ENCODE data around the gene CTIF. TPM values are rescaled to one million over a fixed set of nuclear protein-coding genes. Genes with fewer than 3 reads are reported as not detected.

CTIF gene
- polyA plus RNA-seq, 3 donors, result 0.38 to 8.7 (median 1.2) TPM

- intact Hi-C loops (cut with micrococcal nuclease), result no loop called here
- no peak for TF ChIP-seq CTCF (IDR thresholded peaks at IDR 0.05)
- Histone ChIP-seq H4K20me1 (ENCODE audit: insufficient read depth, low read length) (no peaks in the 10 kb centered on the region), H3K79me2 (ENCODE audit: insufficient read depth, low read length) (no peaks in the 10 kb centered on the region), H3K36me3 (replicated peaks in 1 of 2; ENCODE audit: control insufficient read depth in 1 of 2, insufficient read depth in 2 of 2, low read length in 2 of 2) (no peaks in the 10 kb centered on the region), H3K4me3 (replicated peaks in 1 of 3; ENCODE audit: low read depth in 2 of 3, low read length in 3 of 3) (no peak overlapping the region), H3K4me1 (ENCODE audit: control insufficient read depth in 1 of 2, insufficient read depth in 2 of 2, low read length in 2 of 2) (peaks cover 34 to 53% of the 10 kb centered on the region in 2 donors), H3K27ac (ENCODE audit: low read depth in 1 of 2, low read length in 2 of 2) (no peak overlapping the region), H3K4me2 (replicated peaks; ENCODE audit: extremely low read depth, low read length, poor library complexity, severe bottlenecking) (no peak overlapping the region), H3K9ac (ENCODE audit: insufficient read depth, low read length, poor library complexity, severe bottlenecking) (no peak overlapping the region), H2AFZ (ENCODE audit: insufficient read depth, low read depth, low read length, poor library complexity, severe bottlenecking) (no peak overlapping the region), H3K27me3 (ENCODE audit: control insufficient read depth in 2 of 2, insufficient read depth in 2 of 2, low read length in 2 of 2) (no peaks in the 10 kb centered on the region), H3K9me3 (replicated peaks in 1 of 2; ENCODE audit: control insufficient read depth in 1 of 2, insufficient read depth in 1 of 2, low read length in 2 of 2) (no peaks in the 10 kb centered on the region)
- Mint-ChIP-seq H3K4me1 (peaks cover 65% of the 10 kb centered on the region), H3K27ac (peak overlapping the region in 2 of 7 donors; percentile 48 to 60), H3K27me3 (ENCODE audit: low read depth in 3 of 3) (no peaks in the 10 kb centered on the region), H3K9me3 (peaks cover 0 to 5% (median 1%) of the 10 kb centered on the region in 7 donors), H3K36me3 (peaks cover 7 to 20% of the 10 kb centered on the region in 2 donors), H3K4me3 (no peak overlapping the region)
- WGBS (ENCODE audit: insufficient coverage), result 91% methylated on average over 13 of the region's 19 CpGs
- no peak for DNase-seq
Observed at GRCh38 chr18:48842259-48843061, 303.6 kb downstream of the CTIF start.

DNA sequence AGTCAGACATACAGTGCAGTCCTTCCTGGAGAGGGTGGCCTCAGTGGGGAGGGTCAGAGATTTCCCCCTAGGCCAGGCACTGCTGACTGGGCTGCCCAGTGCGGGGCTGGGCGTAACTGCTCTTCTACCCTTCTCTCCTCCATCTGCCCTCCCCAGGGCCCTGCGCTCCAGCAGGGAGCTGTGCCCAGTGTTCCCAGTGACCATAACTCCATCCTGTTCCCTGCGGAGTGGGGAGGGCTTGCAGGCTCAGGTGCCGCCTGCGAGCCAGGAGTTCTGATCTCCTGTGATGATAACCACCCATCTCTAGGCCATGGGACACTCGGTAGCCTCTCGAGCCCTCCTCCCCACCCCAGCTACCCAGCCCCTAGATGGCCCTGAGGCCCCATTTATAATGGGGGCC is 304.3 kb downstream of the CTIF start:
- H3K4me2 ChIP-seq (replicated peaks; ENCODE audit: extremely low read depth, low read length, poor library complexity, severe bottlenecking), result no peak overlapping the region
- no peak for TF ChIP-seq CTCF (IDR thresholded peaks at IDR 0.05)
- Mint-ChIP-seq H3K36me3 (peaks cover 7 to 20% of the 10 kb centered on the region in 2 donors), H3K9me3 (peaks cover 0 to 5% (median 1%) of the 10 kb centered on the region in 7 donors), H3K27me3 (ENCODE audit: low read depth in 3 of 3) (no peaks in the 10 kb centered on the region), H3K4me1 (peaks cover 65% of the 10 kb centered on the region), H3K27ac (no peak overlapping the region), H3K4me3 (no peak overlapping the region)
- no peak overlapping the region for H3K4me3 ChIP-seq (replicated peaks in 1 of 3; ENCODE audit: low read depth in 2 of 3, low read length in 3 of 3)
- no peak overlapping the region for H3K9ac ChIP-seq (ENCODE audit: insufficient read depth, low read length, poor library complexity, severe bottlenecking)
- H2AFZ ChIP-seq (ENCODE audit: insufficient read depth, low read depth, low read length, poor library complexity, severe bottlenecking), result no peak overlapping the region
- 100% methylated on average over 6 of the region's 8 CpGs for WGBS (ENCODE audit: insufficient coverage)
- no peaks in the 10 kb centered on the region for H3K79me2 ChIP-seq (ENCODE audit: insufficient read depth, low read length)
- no peaks in the 10 kb centered on the region for H3K27me3 ChIP-seq (ENCODE audit: control insufficient read depth in 2 of 2, insufficient read depth in 2 of 2, low read length in 2 of 2)
- no peaks in the 10 kb centered on the region for H3K36me3 ChIP-seq (replicated peaks in 1 of 2; ENCODE audit: control insufficient read depth in 1 of 2, insufficient read depth in 2 of 2, low read length in 2 of 2)
- intact Hi-C loops (cut with micrococcal nuclease), result no loop called here
- peaks cover 34 to 52% of the 10 kb centered on the region in 2 donors for H3K4me1 ChIP-seq (ENCODE audit: control insufficient read depth in 1 of 2, insufficient read depth in 2 of 2, low read length in 2 of 2)
- no peaks in the 10 kb centered on the region for H3K9me3 ChIP-seq (replicated peaks in 1 of 2; ENCODE audit: control insufficient read depth in 1 of 2, insufficient read depth in 1 of 2, low read length in 2 of 2)
- DNase-seq, result no peak
- no peaks in the 10 kb centered on the region for H4K20me1 ChIP-seq (ENCODE audit: insufficient read depth, low read length)
- no peak overlapping the region for H3K27ac ChIP-seq (ENCODE audit: low read depth in 1 of 2, low read length in 2 of 2)
